IPS-11a (cell line): ENCODE data around the gene CCDC50.

Source experiments
- H3K4me3 ChIP-seq: one replicate; pipeline ENCODE4 v1.5.1; 2013; ENCODE audit warnings: low read depth, low read length, control low read depth

Gene CCDC50

GRCh38 chr3:191414732-191415131 lies 85.5 kb downstream of the CCDC50 start:
- H3K4me3 ChIP-seq = no peak overlapping the region

- H3K4me3 ChIP-seq = no peak overlapping the region
Measured at GRCh38 chr3:191415566-191415965, 86.4 kb downstream of the CCDC50 start.

DNA sequence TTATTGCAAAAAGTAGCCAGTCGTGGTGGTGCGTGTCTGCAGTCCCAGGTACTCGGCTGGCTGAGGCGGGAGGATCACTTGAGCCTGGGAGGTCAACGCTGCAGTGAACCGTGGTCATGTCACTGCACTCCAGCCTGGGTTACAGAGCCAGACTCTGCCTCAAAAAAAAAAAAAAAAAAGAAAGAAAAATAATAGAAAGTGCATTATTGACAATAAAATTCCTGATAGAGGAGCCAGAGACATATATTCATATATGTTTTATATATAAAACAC lies 88.2 kb downstream of the CCDC50 start:
- no peak overlapping the region for H3K4me3 ChIP-seq

GRCh38 chr3:191420771-191421170 lies 91.6 kb downstream of the CCDC50 start:
- no peak overlapping the region for H3K4me3 ChIP-seq

GRCh38 chr3:191424881-191425280 lies 95.7 kb downstream of the CCDC50 start:
- no peak overlapping the region for H3K4me3 ChIP-seq

DNA sequence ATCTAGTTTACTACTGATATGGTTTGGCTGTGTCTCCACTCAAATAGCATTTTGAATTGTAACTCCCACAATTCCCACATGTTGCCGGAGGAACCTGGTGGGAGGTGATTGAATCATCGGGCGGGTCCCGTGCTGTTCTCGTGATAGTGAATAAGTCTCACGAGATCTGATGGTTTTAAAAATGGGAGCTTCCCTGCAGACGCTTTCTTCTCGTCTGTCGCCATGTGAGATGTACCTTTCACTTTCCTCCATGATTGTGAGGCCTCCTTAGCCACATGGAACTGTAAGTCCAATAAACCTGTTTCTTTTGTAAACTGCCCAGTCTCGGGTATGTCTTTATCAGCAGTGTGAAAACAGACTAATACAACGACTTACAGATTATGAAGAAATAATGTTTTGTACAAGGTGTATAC lies 96.1 kb downstream of the CCDC50 start:
- no peak overlapping the region for H3K4me3 ChIP-seq

- no peak overlapping the region for H3K4me3 ChIP-seq
Measured at GRCh38 chr3:191426311-191426710, 97.1 kb downstream of the CCDC50 start.

GRCh38 chr3:191428177-191428576 lies 99.0 kb downstream of the CCDC50 start:
- H3K4me3 ChIP-seq = no peak overlapping the region

DNA sequence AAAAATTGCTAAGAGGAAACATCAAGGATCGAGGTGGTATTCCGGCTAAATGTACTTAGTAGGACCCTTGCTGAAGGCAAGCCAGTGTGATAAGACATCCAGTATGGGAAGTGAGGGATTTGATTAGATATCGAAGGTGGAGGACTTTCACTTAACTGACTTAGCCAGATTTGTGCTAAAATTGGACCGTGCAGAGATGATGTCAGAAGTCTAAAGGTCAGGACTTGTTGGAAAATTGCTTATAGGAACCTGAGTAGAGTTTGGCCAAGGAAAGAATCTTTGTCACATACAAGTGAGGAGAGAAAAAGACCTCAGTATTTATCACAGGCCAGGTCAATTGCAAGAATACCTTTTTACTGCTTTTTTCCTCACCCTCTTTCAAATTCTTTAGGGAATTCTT lies 100.9 kb downstream of the CCDC50 start:
- H3K4me3 ChIP-seq = no peak overlapping the region

GRCh38 chr3:191431160-191431822 lies 102.1 kb downstream of the CCDC50 start:
- no peak overlapping the region for H3K4me3 ChIP-seq

DNA sequence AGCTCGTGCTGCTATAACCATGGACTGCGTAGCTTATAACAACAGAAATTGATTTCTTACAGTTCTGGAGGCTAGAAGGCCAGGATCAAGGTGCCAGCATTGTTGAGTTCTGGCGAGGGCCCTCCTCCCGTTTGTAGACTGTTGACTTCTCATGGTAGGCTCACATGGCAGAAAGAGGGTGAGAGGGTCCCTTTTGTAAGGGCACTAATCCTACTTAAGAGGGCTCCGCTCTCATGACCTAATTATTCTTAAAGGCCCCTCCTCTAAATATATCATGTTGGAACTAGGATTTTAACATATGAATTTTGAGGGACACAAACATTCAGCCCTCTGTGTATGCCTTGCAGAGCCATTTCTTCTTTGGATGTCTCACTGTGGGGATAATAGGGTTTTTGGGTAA lies 103.0 kb downstream of the CCDC50 start:
- H3K4me3 ChIP-seq = no peak overlapping the region

DNA sequence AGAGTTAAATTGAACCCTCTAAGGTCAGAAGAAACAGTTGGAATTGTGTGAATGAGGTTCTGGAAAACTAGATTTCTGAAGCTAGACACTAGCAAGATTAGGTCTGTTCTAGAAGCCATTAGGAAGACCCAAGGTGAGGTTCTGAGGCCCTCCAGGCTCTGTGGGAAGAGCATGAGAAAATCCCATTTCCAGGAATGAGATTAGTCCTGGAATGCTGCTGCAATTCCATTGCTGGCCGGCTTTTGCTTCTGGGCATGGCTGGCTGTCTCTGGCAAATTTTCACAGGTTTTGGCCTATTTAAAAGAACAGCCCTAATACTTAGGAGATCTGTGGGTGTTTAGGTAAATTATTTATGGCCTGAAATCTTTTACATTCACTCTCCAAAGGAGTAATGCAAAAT lies 104.8 kb downstream of the CCDC50 start:
- no peak overlapping the region for H3K4me3 ChIP-seq

GRCh38 chr3:191435981-191436380 lies 106.8 kb downstream of the CCDC50 start:
- H3K4me3 ChIP-seq = no peak overlapping the region

DNA sequence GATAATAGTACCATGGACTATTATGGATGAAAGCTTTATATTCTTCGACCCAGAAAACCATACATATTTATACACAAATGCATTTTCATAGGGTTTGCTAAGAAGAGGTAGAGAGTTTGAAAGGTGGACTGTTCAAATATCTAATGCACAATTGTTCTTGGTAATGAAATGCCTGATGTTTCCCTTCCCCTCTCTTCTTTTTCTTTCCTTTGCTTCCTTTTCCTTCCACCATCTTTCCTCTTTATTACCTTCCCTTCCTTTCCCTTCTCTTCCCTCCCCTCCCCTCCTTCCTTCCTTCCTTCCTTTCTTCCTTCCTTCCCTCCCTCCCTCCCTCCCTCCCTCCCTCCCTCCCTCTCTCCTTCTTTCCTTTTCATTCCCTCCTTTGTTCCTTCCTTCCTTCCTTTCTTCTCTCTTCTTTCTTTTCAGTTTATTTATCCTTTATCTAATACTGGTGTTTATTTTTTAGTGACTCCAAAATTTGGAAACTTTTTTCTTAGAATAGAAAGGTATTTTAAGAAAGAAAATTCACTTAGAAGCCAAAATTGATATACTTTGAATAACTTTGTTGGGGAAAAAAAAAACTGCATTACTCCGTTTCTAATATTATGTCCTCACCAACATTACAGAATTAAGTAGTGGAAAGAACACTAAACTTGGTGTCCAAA lies 109.1 kb downstream of the CCDC50 start:
- H3K4me3 ChIP-seq = no peak overlapping the region

GRCh38 chr3:191440532-191440931 lies 111.3 kb downstream of the CCDC50 start:
- no peak overlapping the region for H3K4me3 ChIP-seq

- H3K4me3 ChIP-seq = no peak overlapping the region
Measured at GRCh38 chr3:191441687-191442086, 112.5 kb downstream of the CCDC50 start.

DNA sequence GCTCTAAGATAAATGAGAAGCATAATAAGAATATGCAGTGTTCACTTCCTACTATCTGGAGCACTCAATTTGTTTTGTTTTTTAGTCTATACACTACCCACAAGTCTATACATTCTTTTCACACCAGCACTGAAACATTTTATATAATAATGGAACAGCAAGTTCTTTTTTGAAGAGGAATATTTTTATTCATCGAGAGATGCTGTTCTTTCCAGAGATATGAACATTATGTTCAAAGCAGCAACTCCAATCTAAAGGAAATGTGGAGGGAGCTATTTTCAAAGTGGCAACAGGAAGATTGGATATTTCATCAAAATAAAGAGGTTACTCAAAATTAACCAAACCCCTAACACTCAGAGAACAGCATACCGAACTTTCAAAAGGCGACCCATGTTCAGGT lies 115.4 kb downstream of the CCDC50 start:
- no peak overlapping the region for H3K4me3 ChIP-seq
